ENCODE data around the gene CRY1.

The CRY1 gene

GRCh38 chr12:107093417-107094182 is at the start of gene CRY1:
CRY1 (minus strand) TSS chr12:107093549; CDS start chr12:107092961, 588 bp downstream.
- no peak for TF ChIP-seq CTCF (IDR thresholded peaks at IDR 0.05; ENCODE audit: insufficient read depth, missing control alignments)
- DNase-seq (ENCODE audit: insufficient read length, low spot score), result peak; percentile 53
- FAIRE-seq, result no peak

- no peak for TF ChIP-seq CTCF (IDR thresholded peaks at IDR 0.05; ENCODE audit: insufficient read depth, missing control alignments)
- FAIRE-seq, result no peak
Observed at GRCh38 chr12:107139787-107140186, 46.4 kb upstream of the CRY1 start.

GRCh38 chr12:107138990-107139389 is 45.6 kb upstream of the CRY1 start:
- FAIRE-seq (no peak), DNase-seq (ENCODE audit: insufficient read length, low spot score) (no peak)
- no peak for TF ChIP-seq CTCF (IDR thresholded peaks at IDR 0.05; ENCODE audit: insufficient read depth, missing control alignments)

More at GRCh38 chr12:107139787-107140186, 46.4 kb upstream of the CRY1 start:
- DNase-seq (ENCODE audit: insufficient read length, low spot score), result no peak

- TF ChIP-seq CTCF (IDR thresholded peaks at IDR 0.05; ENCODE audit: insufficient read depth, missing control alignments), result no peak
- no peak for DNase-seq (ENCODE audit: insufficient read length, low spot score)
- FAIRE-seq, result no peak
Observed at GRCh38 chr12:107135177-107135576, 41.8 kb upstream of the CRY1 start.

DNA sequence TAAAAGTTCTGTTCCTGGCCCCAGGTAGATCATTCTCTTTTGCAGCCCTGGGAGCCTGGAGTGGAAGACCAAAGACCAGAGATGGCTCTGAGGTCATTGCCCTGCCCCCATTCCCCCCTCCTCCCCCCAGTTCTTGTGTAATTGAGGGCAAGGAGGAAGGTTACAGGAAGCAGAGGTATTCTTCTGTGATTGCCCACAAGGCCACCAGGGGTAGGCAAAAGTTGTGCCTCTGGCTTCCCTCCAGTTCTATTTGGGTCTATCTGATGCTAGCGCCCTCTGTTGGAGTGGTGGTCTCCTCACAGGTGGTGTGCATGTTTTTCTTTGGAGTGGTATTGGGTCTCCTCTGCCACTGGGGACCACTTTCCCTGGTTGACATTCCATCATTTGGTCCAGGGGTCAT is 41.2 kb upstream of the CRY1 start:
- TF ChIP-seq CTCF (IDR thresholded peaks at IDR 0.05; ENCODE audit: insufficient read depth, missing control alignments), result peak; percentile 2
- DNase-seq (ENCODE audit: insufficient read length, low spot score) (no peak), FAIRE-seq (no peak)

GRCh38 chr12:107133462-107133861 is 40.1 kb upstream of the CRY1 start:
- TF ChIP-seq CTCF (IDR thresholded peaks at IDR 0.05; ENCODE audit: insufficient read depth, missing control alignments), result no peak
- DNase-seq (ENCODE audit: insufficient read length, low spot score), result no peak
- FAIRE-seq, result no peak

Data from D721Med (cell line).